Measurements from ENCODE around the gene CBX7. TPM values are rescaled to one million over a fixed set of nuclear protein-coding genes. Genes with fewer than 3 reads are reported as not detected.

Gene CBX7
- total and polyA plus RNA-seq, 2 donors from 2014 or later = 39.3 to 65.2 TPM

- H3K27ac ChIP-seq (ENCODE audit: low read depth in 2 of 2, low read length in 2 of 2) = no peak overlapping the region
- peaks cover 0 to 8% (median 4%) of the 10 kb centered on the region in 3 donors for H3K36me3 ChIP-seq (ENCODE audit: control insufficient read depth in 2 of 3, insufficient read depth in 3 of 3, low read length in 3 of 3)
- H3K27me3 ChIP-seq (ENCODE audit: control insufficient read depth, insufficient read depth, low read length) = no peaks in the 10 kb centered on the region
- no peak overlapping the region for H3K9ac ChIP-seq (ENCODE audit: low read length in 3 of 3)
- intact Hi-C loops (cut with DNase I) = no loop called here
- no peak for DNase-seq
- TF ChIP-seq CTCF (IDR thresholded peaks at IDR 0.05; ENCODE audit: borderline replicate concordance, extremely low read depth, insufficient read depth) = no peak
- peaks cover 0 to 2% (median 0%) of the 10 kb centered on the region in 3 donors for H3K4me1 ChIP-seq (ENCODE audit: control insufficient read depth in 2 of 3, insufficient read depth in 2 of 3, low read depth in 1 of 3, low read length in 3 of 3)
- FAIRE-seq = no peak
- no peak overlapping the region for H3K4me3 ChIP-seq (ENCODE audit: low read length in 3 of 3)
- no peaks in the 10 kb centered on the region for H3K9me3 ChIP-seq (ENCODE audit: control insufficient read depth in 2 of 3, insufficient read depth in 1 of 3, low read length in 3 of 3)
These were observed 16.2 kb downstream of the CBX7 start for GRCh38 chr22:39136317-39136716.

GRCh38 chr22:39135092-39135896 lies 17.2 kb downstream of the CBX7 start:
- Histone ChIP-seq H3K9me3 (ENCODE audit: control insufficient read depth in 2 of 3, insufficient read depth in 1 of 3, low read length in 3 of 3) (no peaks in the 10 kb centered on the region), H3K27me3 (ENCODE audit: control insufficient read depth, insufficient read depth, low read length) (no peaks in the 10 kb centered on the region), H3K4me3 (ENCODE audit: low read length in 3 of 3) (no peak overlapping the region), H3K9ac (ENCODE audit: low read length in 3 of 3) (no peak overlapping the region), H3K4me1 (ENCODE audit: control insufficient read depth in 2 of 3, insufficient read depth in 2 of 3, low read depth in 1 of 3, low read length in 3 of 3) (peaks cover 0 to 2% (median 0%) of the 10 kb centered on the region in 3 donors), H3K36me3 (ENCODE audit: control insufficient read depth in 2 of 3, insufficient read depth in 3 of 3, low read length in 3 of 3) (peaks cover 0 to 8% (median 4%) of the 10 kb centered on the region in 3 donors), H3K27ac (ENCODE audit: low read depth in 2 of 2, low read length in 2 of 2) (no peak overlapping the region)
- TF ChIP-seq CTCF (IDR thresholded peaks at IDR 0.05; ENCODE audit: borderline replicate concordance, extremely low read depth, insufficient read depth) = no peak
- no peak for FAIRE-seq
- intact Hi-C loops (cut with DNase I) = no loop called here
- DNase-seq = peak in 4 of 5 donors; percentile 70 to 81 (median 78)

- no peaks in the 10 kb centered on the region for H3K4me1 ChIP-seq (ENCODE audit: control insufficient read depth in 2 of 3, insufficient read depth in 2 of 3, low read depth in 1 of 3, low read length in 3 of 3)
- H3K27ac ChIP-seq (ENCODE audit: low read depth in 2 of 2, low read length in 2 of 2) = no peak overlapping the region
- DNase-seq = peak in 1 of 5 donors; percentile 45
- H3K9ac ChIP-seq (ENCODE audit: low read length in 3 of 3) = no peak overlapping the region
- no peak overlapping the region for H3K4me3 ChIP-seq (ENCODE audit: low read length in 3 of 3)
- FAIRE-seq = no peak
- no peak for TF ChIP-seq CTCF (IDR thresholded peaks at IDR 0.05; ENCODE audit: borderline replicate concordance, extremely low read depth, insufficient read depth)
- H3K36me3 ChIP-seq (ENCODE audit: control insufficient read depth in 2 of 3, insufficient read depth in 3 of 3, low read length in 3 of 3) = peaks cover 0 to 8% (median 4%) of the 10 kb centered on the region in 3 donors
- no peaks in the 10 kb centered on the region for H3K9me3 ChIP-seq (ENCODE audit: control insufficient read depth in 2 of 3, insufficient read depth in 1 of 3, low read length in 3 of 3)
- no peaks in the 10 kb centered on the region for H3K27me3 ChIP-seq (ENCODE audit: control insufficient read depth, insufficient read depth, low read length)
- intact Hi-C loops (cut with DNase I) = no loop called here
These were observed 18.0 kb downstream of the CBX7 start for GRCh38 chr22:39134366-39135091.
